Left lung (tissue), 10 donors: ENCODE measurements around the gene SF3A2. TPM values are rescaled to one million over a fixed set of nuclear protein-coding genes. Genes with fewer than 3 reads are reported as not detected.

Experiments used
- ATAC-seq: fragments of 200-7000 bp; cut with Tn5 transposase; one replicate; pipeline ENCODE4 v1.9.1; 2020; ENCODE audit warnings: moderate library complexity
- DNase-seq, 4 donors: peaks; one replicate each; pipeline ENCODE4 v3.0.0-alpha.2; 2013 to 2020
- H3K27ac ChIP-seq, 2 donors: fragments of 200-600 bp; sonication (generic) in 1 of 2; one replicate each; pipeline versions ENCODE4 v1.5.0 to v1.8.0; 2020 to 2021
- H3K27me3 ChIP-seq, 2 donors: fragments of 200-600 bp; sonication (generic) in 1 of 2; one replicate each; pipeline versions ENCODE4 v1.5.0 to v1.8.0; 2020 to 2021
- H3K36me3 ChIP-seq, 2 donors: fragments of 200-600 bp; sonication (generic) in 1 of 2; one replicate each; pipeline versions ENCODE4 v1.5.0 to v1.8.0; 2020 to 2021
- H3K4me1 ChIP-seq, 2 donors: fragments of 200-600 bp; one replicate each; pipeline ENCODE4 v1.8.0; 2021
- H3K4me3 ChIP-seq, 2 donors: fragments of 200-600 bp; sonication (generic) in 1 of 2; one replicate each; pipeline versions ENCODE4 v1.5.0 to v1.8.0; 2020 to 2021; ENCODE audit warnings: mild to moderate bottlenecking in 1 of 2
- H3K9me3 ChIP-seq, 2 donors: fragments of 200-600 bp; sonication (generic) in 1 of 2; one replicate each; pipeline versions ENCODE4 v1.5.0 to v1.8.0; 2020 to 2021
- CTCF ChIP-seq, 2 donors: fragments of 200-600 bp; sonication (generic) in 1 of 2; IDR thresholded peaks; one replicate each; pipeline versions ENCODE4 v1.5.0 to v1.8.0; 2021; ENCODE audit warnings: antibody characterized with exemption in 2 of 2
- intact Hi-C, 2 donors: fragments of 100-400 bp; cut with DNase I; formaldehyde crosslinking; loops; one replicate each; pipeline versions ENCODE4 v1.11.2 to v1.14.2; 2022
- microRNA-seq, 2 donors: library from miRNA; unstranded; fragments of <30 nt; microRNA quantifications; one replicate each; pipeline ENCODE4, GENCODE V29; 2019
- polyA plus RNA-seq, 6 donors: library from polyadenylated mRNA; unstranded; fragments of 120-200 nt; gene quantifications; one replicate each; pipeline ENCODE4 v1.2.1, GENCODE V29; 2013; ENCODE audit not compliant: insufficient read length in 6 of 6
- total RNA-seq, 2 donors: library from RNA; stranded (reverse); fragmentation: NEBNext Ultra II Directional; extraction: Animal tissue kit (Norgen Biotek cat#: 25700); gene quantifications; one replicate each; pipeline ENCODE4 v1.2.1, GENCODE V29; 2021
- donor health status: DM: no; HTN: yes; CAD: no.
- donor health status: DM: no; HTN: no; CAD: no.

Gene SF3A2
- total and polyA plus RNA-seq, 8 donors: 50.1 to 81.5 (median 71.4) TPM

GRCh38 chr19:2296141-2296540 is 59.5 kb downstream of the SF3A2 start:
- no peaks in the 10 kb centered on the region for H3K9me3 ChIP-seq
- peaks cover 0 to 18% of the 10 kb centered on the region in 2 donors for H3K36me3 ChIP-seq
- no peak for DNase-seq
- no peak for TF ChIP-seq CTCF (IDR thresholded peaks at IDR 0.05)
- no peak overlapping the region for H3K4me3 ChIP-seq
- no peak overlapping the region for H3K27ac ChIP-seq
- H3K27me3 ChIP-seq: peaks cover 18 to 76% of the 10 kb centered on the region in 2 donors
- peaks cover 2 to 36% of the 10 kb centered on the region in 2 donors for H3K4me1 ChIP-seq
- ATAC-seq: no peak
- intact Hi-C loops: no loop called here

Small RNA genes within 50 kb of the gene (microRNA-seq; reads per million reads assigned to microRNA genes)
- 2.8 to 5.1 reads per million in 2 donors for gene MIR1227
- gene MIR4321: 0 to 0.14 reads per million in 2 donors

Other genes with a start within 250 kb of the SF3A2 start
- 10 to 100 TPM; 63.1 to 63.6 TPM for gene BTBD2, start 221.1 kb upstream of the SF3A2 start, total RNA-seq
- 100 to 1,000 TPM in 4 of 6 donors, 10 to 100 TPM in 2; 84.0 to 112 (median 103) TPM for gene BTBD2, start 221.1 kb upstream of the SF3A2 start, polyA plus RNA-seq
- gene MKNK2, start 185.6 kb upstream of the SF3A2 start, total RNA-seq: 100 to 1,000 TPM; 238 to 291 TPM
- 100 to 1,000 TPM in 1 of 6 donors, 10 to 100 TPM in 5; 59.3 to 124 (median 77.1) TPM for gene MKNK2, start 185.6 kb upstream of the SF3A2 start, polyA plus RNA-seq
- 100 to 1,000 TPM in 1 of 2 donors, 10 to 100 TPM in 1; 59.1 to 105 TPM for gene MOB3A, start 140.5 kb upstream of the SF3A2 start, total RNA-seq
- 10 to 100 TPM; 20.6 to 31.5 (median 24.9) TPM for gene MOB3A, start 140.5 kb upstream of the SF3A2 start, polyA plus RNA-seq
- 1 to 10 TPM; 2.6 to 5.2 TPM for gene IZUMO4, start 139.9 kb upstream of the SF3A2 start, total RNA-seq
- 1 to 10 TPM; 4.4 to 8.5 (median 6.7) TPM for gene IZUMO4, start 139.9 kb upstream of the SF3A2 start, polyA plus RNA-seq
- gene AP3D1, start 85.3 kb upstream of the SF3A2 start, total RNA-seq: 100 to 1,000 TPM; 109 to 128 TPM
- gene AP3D1, start 85.3 kb upstream of the SF3A2 start, polyA plus RNA-seq: 10 to 100 TPM; 68.8 to 90.0 (median 79.2) TPM
- gene DOT1L, start 72.9 kb upstream of the SF3A2 start, total RNA-seq: 10 to 100 TPM; 28.9 to 43.0 TPM
- gene DOT1L, start 72.9 kb upstream of the SF3A2 start, polyA plus RNA-seq: 10 to 100 TPM; 15.0 to 24.6 (median 20.3) TPM
- gene PLEKHJ1, start 495 bp upstream of the SF3A2 start, total RNA-seq: 10 to 100 TPM; 61.1 to 74.4 TPM
- 10 to 100 TPM; 44.0 to 58.6 (median 55.1) TPM for gene PLEKHJ1, start 495 bp upstream of the SF3A2 start, polyA plus RNA-seq
- 1 to 10 TPM; 1.1 TPM for gene AMH, start 12.5 kb downstream of the SF3A2 start, total RNA-seq
- gene AMH, start 12.5 kb downstream of the SF3A2 start, polyA plus RNA-seq: 1 to 10 TPM in 5 of 6 donors, under 1 TPM in 1; 0.13 to 3.7 (median 2.0) TPM
- gene JSRP1, start 19.6 kb downstream of the SF3A2 start, total RNA-seq: 1 to 10 TPM in 1 of 2 donors, under 1 TPM in 1; 0.65 to 1.1 TPM
- gene JSRP1, start 19.6 kb downstream of the SF3A2 start, polyA plus RNA-seq: 1 to 10 TPM in 1 of 6 donors, under 1 TPM in 4, not detected in 1; 0.20 to 1.0 (median 0.38) TPM
- 1 to 10 TPM; 1.0 to 8.5 TPM for gene PEAK3, start 45.4 kb downstream of the SF3A2 start, total RNA-seq
- under 1 TPM; 0.07 to 0.25 (median 0.11) TPM for gene PEAK3, start 45.4 kb downstream of the SF3A2 start, polyA plus RNA-seq
- under 1 TPM in 1 of 2 donors, not detected in 1; 0.16 TPM for gene LINGO3, start 71.3 kb downstream of the SF3A2 start, total RNA-seq
- gene LINGO3, start 71.3 kb downstream of the SF3A2 start, polyA plus RNA-seq: under 1 TPM in 2 of 6 donors, not detected in 4; 0.10 to 0.17 TPM
- gene LSM7, start 91.8 kb downstream of the SF3A2 start, total RNA-seq: 10 to 100 TPM; 59.3 to 70.1 TPM
- gene LSM7, start 91.8 kb downstream of the SF3A2 start, polyA plus RNA-seq: 100 to 1,000 TPM in 3 of 6 donors, 10 to 100 TPM in 3; 85.2 to 104 (median 98.5) TPM
- 10 to 100 TPM; 47.5 to 60.7 TPM for gene SPPL2B, start 91.9 kb downstream of the SF3A2 start, total RNA-seq
- gene SPPL2B, start 91.9 kb downstream of the SF3A2 start, polyA plus RNA-seq: 100 to 1,000 TPM in 1 of 6 donors, 10 to 100 TPM in 5; 54.6 to 106 (median 80.9) TPM
- gene TMPRSS9, start 123.4 kb downstream of the SF3A2 start, total RNA-seq: not detected
- 1 to 10 TPM in 1 of 6 donors, under 1 TPM in 5; 0.45 to 1.1 (median 0.49) TPM for gene TMPRSS9, start 123.4 kb downstream of the SF3A2 start, polyA plus RNA-seq
- gene TIMM13, start 190.8 kb downstream of the SF3A2 start, total RNA-seq: 10 to 100 TPM; 69.1 to 98.0 TPM
- 10 to 100 TPM; 47.6 to 85.2 (median 67.4) TPM for gene TIMM13, start 190.8 kb downstream of the SF3A2 start, polyA plus RNA-seq
- 10 to 100 TPM; 35.1 to 40.5 TPM for gene LMNB2, start 220.1 kb downstream of the SF3A2 start, total RNA-seq
- 10 to 100 TPM; 57.0 to 95.8 (median 67.0) TPM for gene LMNB2, start 220.1 kb downstream of the SF3A2 start, polyA plus RNA-seq
- 10 to 100 TPM; 54.0 to 73.5 TPM for gene GADD45B, start 239.3 kb downstream of the SF3A2 start, total RNA-seq
- 10 to 100 TPM in 5 of 6 donors, 1 to 10 TPM in 1; 7.5 to 31.5 (median 12.0) TPM for gene GADD45B, start 239.3 kb downstream of the SF3A2 start, polyA plus RNA-seq